Endothelial cell of umbilical vein (primary cell): ENCODE data around the gene CHN1. TPM values are rescaled to one million over a fixed set of nuclear protein-coding genes. Genes with fewer than 3 reads are reported as not detected.

Source experiments
- BruUV-seq: library from RNA; stranded (reverse); fragments of 400-500 nt; replicated peaks from 2 replicates; lab custom pipeline; 2021; lab: Mats Ljungman, UMichigan
- CTCF ChIA-PET: fragments of 300-600, 350-600 bp; sonication (Branson Sonifier 250); formaldehyde crosslinking; loops from one replicate; lab custom pipeline; 2021; ENCODE audit warnings: antibody characterized with exemption, inconsistent platforms; lab: Charles Lee
- POLR2A ChIA-PET: fragments of 300-600, 350-600 bp; sonication (Branson Sonifier 250); formaldehyde crosslinking; loops from one replicate; lab custom pipeline; 2021; ENCODE audit warnings: antibody characterized with exemption, inconsistent platforms; lab: Charles Lee
- DNase-seq: peaks from one replicate; pipeline ENCODE4 v3.0.0-alpha.2; 2011; ENCODE audit warnings: low read depth, low spot score
- FAIRE-seq: peaks from 2 replicates; lab custom pipeline; 2011; peaks lifted over from hg19 to GRCh38; lab: Jason Lieb, UNC
- H2AFZ ChIP-seq: 2 replicates; pipeline ENCODE4 v1.6.0; 2012; ENCODE audit warnings: low read depth, low read length, control low read depth, inconsistent platforms
- H3K27ac ChIP-seq: 2 replicates; pipeline ENCODE4 v1.5.1; 2011; ENCODE audit warnings: low read depth, mild to moderate bottlenecking, control low read depth, low read length, moderate library complexity; ENCODE audit not compliant: insufficient read depth
- H3K27me3 ChIP-seq, 2 experiments: 2 replicates each; pipeline versions ENCODE4 v1.6.0 to v1.6.1; 2011; ENCODE audit warnings: low read length in 2 of 2, mixed read lengths in 1 of 2; ENCODE audit not compliant: control insufficient read depth in 2 of 2, insufficient read depth in 2 of 2
- H3K36me3 ChIP-seq, 2 experiments: 2 replicates in 1 of 2; 3 replicates in 1 of 2; pipeline ENCODE4 v1.5.1; 2011; ENCODE audit warnings: low read length in 2 of 2, mild to moderate bottlenecking in 1 of 2, moderate library complexity in 1 of 2; ENCODE audit not compliant: control insufficient read depth in 2 of 2, insufficient read depth in 2 of 2; ENCODE audit errors: extremely low read depth in 1 of 2
- H3K4me1 ChIP-seq: 3 replicates; pipeline ENCODE4 v1.5.1; 2011; ENCODE audit warnings: mild to moderate bottlenecking, low read length; ENCODE audit not compliant: control insufficient read depth, insufficient read depth; ENCODE audit errors: extremely low read depth
- H3K4me2 ChIP-seq: 2 replicates; pipeline ENCODE4 v1.6.1; 2011; ENCODE audit warnings: low read length, control low read depth, mixed read lengths; ENCODE audit not compliant: insufficient read depth
- H3K4me3 ChIP-seq, 3 experiments: fragments of 200-600 bp in 1 of 3; sonication (generic), shearing (Covaris generic) in 1 of 3; replicated peaks in 1 of 3; 2 replicates each; pipeline ENCODE4 v1.5.1; 2011 to 2016; ENCODE audit warnings: control low read depth in 3 of 3, low read length in 3 of 3, mild to moderate bottlenecking in 2 of 3, inconsistent platforms in 1 of 3, low read depth in 1 of 3, moderate library complexity in 1 of 3; ENCODE audit not compliant: insufficient read depth in 1 of 3
- H3K79me2 ChIP-seq: 2 replicates; pipeline ENCODE4 v1.6.0; 2012; ENCODE audit warnings: low read length, inconsistent platforms; ENCODE audit not compliant: control insufficient read depth, insufficient read depth
- H3K9ac ChIP-seq: replicated peaks from 2 replicates; pipeline ENCODE3; 2011; ENCODE audit warnings: low read length, control low read depth; ENCODE audit not compliant: insufficient read depth; ENCODE audit errors: extremely low read depth
- H3K9me1 ChIP-seq: replicated peaks from 3 replicates; pipeline ENCODE4 v1.6.0; 2011; ENCODE audit warnings: mild to moderate bottlenecking, low read length; ENCODE audit not compliant: control insufficient read depth, insufficient read depth; ENCODE audit errors: extremely low read depth
- H3K9me3 ChIP-seq: replicated peaks from 2 replicates; pipeline ENCODE4 v1.5.1; 2012; ENCODE audit warnings: low read length, inconsistent platforms; ENCODE audit not compliant: control insufficient read depth, insufficient read depth
- H4K20me1 ChIP-seq: replicated peaks from 2 replicates; pipeline ENCODE3; 2011; ENCODE audit warnings: mild to moderate bottlenecking, low read length; ENCODE audit not compliant: control insufficient read depth, insufficient read depth; ENCODE audit errors: extremely low read depth
- FOS ChIP-seq: IDR thresholded peaks from 2 replicates; pipeline ENCODE4 v1.6.1; 2011; ENCODE audit warnings: mild to moderate bottlenecking, low read length, moderate library complexity, borderline replicate concordance; ENCODE audit not compliant: insufficient read depth
- JUN ChIP-seq: IDR thresholded peaks from 2 replicates; pipeline ENCODE4 v1.6.1; 2011; ENCODE audit warnings: borderline replicate concordance, low read depth; ENCODE audit not compliant: insufficient read length, insufficient read depth
- MYC ChIP-seq: IDR thresholded peaks from one replicate; pipeline ENCODE4 v1.6.1; 2011; ENCODE audit warnings: mild to moderate bottlenecking, low read depth, low read length
- POLR2A ChIP-seq: IDR thresholded peaks from 2 replicates; pipeline ENCODE4 v1.6.1; 2012; ENCODE audit warnings: low read depth, mild to moderate bottlenecking, control low read depth, low read length
- POLR2AphosphoS5 ChIP-seq: IDR thresholded peaks from 2 replicates; pipeline ENCODE4 v1.6.1; 2012; ENCODE audit warnings: low read depth, mild to moderate bottlenecking, control low read depth, low read length, moderate library complexity; ENCODE audit not compliant: insufficient read depth
- dilution Hi-C: fragments of 300-500 bp; cut with MboI; formaldehyde crosslinking; loops from one replicate; pipeline ENCODE4 v1.15.0; 2019; ENCODE audit warnings: low sequenced_read_pairs; ENCODE audit not compliant: extremely low pct_ligation_motif_present
- intact Hi-C: fragments of 100-400 bp; cut with micrococcal nuclease; formaldehyde crosslinking; loops from one replicate; pipeline ENCODE4 v1.10.0; 2022
- polyA plus RNA-seq, 4 experiments: library from polyadenylated mRNA; depleted of rRNA in 3 of 4; stranded (reverse) in 3 of 4; unstranded in 1 of 4; fragments of >200 nt; gene quantifications; 2 replicates each; pipeline versions ENCODE4 v1.2.1 to v1.2.3, GENCODE V29; 2011 to 2012; ENCODE audit warnings: missing spikeins in 1 of 4
- total RNA-seq: library from RNA; stranded (reverse); gene quantifications from 2 replicates; pipeline ENCODE4 v1.2.3, GENCODE V29; 2021
- TF ChIP-seq, protein P1 (sequence below): IDR thresholded peaks from 2 replicates; pipeline ENCODE4 v1.6.1; 2011; ENCODE audit not compliant: insufficient read depth, insufficient read length
- TF ChIP-seq, protein P2 (sequence below), 2 donors: IDR thresholded peaks; 1 replicate in 1 of 2; 2 replicates in 1 of 2; pipeline ENCODE4 v1.5.1; 2011; ENCODE audit warnings: low read length in 2 of 2, mild to moderate bottlenecking in 2 of 2, moderate library complexity in 2 of 2, control low read depth in 1 of 2, inconsistent platforms in 1 of 2, low read depth in 1 of 2; ENCODE audit not compliant: insufficient read depth in 1 of 2; ENCODE audit errors: extremely low read depth in 1 of 2

CHN1 gene
- total and polyA plus RNA-seq, 2 donors (not counting 3 experiments of a cell fraction or from before 2014, with no cell fraction given): 23.3 to 24.9 TPM

DNA sequence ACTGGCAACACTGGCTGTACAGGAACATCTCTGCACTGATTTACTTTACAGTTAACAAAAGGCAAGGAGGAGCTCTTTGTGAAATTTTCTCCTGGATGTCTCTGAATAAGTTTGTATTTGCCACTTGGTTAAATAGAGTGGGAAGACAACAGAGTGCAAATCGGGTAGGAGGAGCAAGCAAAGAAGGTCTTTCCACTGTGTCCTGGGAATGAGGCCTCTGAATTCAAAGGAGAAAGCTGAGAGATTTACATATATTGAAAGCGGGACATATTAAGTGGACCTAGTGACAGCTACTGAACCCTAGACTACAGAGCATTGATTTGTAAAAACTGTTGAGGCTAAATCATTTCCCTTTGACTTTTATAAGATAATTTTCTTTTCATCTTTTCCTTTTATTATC lies 123.5 kb downstream of the CHN1 start:
- Histone ChIP-seq H3K9me1 (no peaks in the 10 kb centered on the region), H3K9me3 (no peaks in the 10 kb centered on the region), H3K27ac (no peak overlapping the region), H3K4me2 (no peak overlapping the region), H3K4me3 (no peak overlapping the region), H2AFZ (no peak overlapping the region), H3K4me1 (peaks cover 7% of the 10 kb centered on the region), H3K9ac (no peak overlapping the region), H3K79me2 (no peaks in the 10 kb centered on the region), H3K27me3 (no peaks in the 10 kb centered on the region), H3K36me3 (no peaks in the 10 kb centered on the region), H4K20me1 (no peaks in the 10 kb centered on the region)
- TF ChIP-seq MYC (no peak), JUN (no peak)
- TF ChIP-seq, protein P1, sequence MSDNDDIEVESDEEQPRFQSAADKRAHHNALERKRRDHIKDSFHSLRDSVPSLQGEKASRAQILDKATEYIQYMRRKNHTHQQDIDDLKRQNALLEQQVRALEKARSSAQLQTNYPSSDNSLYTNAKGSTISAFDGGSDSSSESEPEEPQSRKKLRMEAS: no peak
- FAIRE-seq (no peak), DNase-seq (no peak)
- dilution Hi-C loops: no loop called here
- CTCF ChIA-PET: interaction anchor here (0.8 to 5.6 kb wide), 7 partner anchors 11 to 133 kb away, joined by 3 to 19 read pairs (median 4); no protein-coding TSS in a partner anchor
- no TSS peak for BruUV-seq
- POLR2A ChIA-PET: no interaction called here
- intact Hi-C loops: no loop called here

DNA sequence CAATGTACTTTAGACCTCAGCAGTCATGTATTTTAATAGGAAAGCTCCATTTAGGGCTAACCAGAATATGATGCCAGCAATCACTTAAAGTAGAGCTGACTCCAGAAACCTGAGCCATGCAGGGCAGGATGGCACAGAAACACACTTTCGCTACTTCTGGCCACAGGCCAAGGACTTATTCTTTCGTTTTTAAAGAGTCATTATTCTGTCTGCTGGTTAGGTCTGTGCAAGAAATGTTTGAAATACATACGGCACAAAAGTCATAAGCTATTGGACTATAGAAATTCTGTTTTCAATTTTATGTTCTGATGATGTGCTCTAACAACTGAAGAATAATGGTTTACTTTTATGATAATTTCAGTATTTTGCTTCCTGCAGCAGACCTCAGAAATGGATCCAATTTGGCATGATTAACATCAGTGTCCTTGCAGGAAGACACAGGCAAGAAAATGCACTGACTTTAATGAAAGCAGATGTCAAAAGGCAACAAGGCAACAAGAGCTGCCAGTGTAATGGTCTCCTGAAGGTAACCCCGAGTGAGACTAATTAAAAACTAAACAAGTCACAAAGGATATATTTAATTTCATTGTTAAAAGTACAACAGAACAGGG lies 126.5 kb downstream of the CHN1 start:
- DNase-seq: peak; percentile 82
- Histone ChIP-seq H3K4me1 (peaks cover 7% of the 10 kb centered on the region), H3K4me3 (peak overlapping the region; percentile 15 to 91 (median 68)), H3K9ac (peak overlapping the region; percentile 45), H3K27ac (no peak overlapping the region), H3K4me2 (peak overlapping the region; percentile 100), H2AFZ (peak overlapping the region; percentile 56), H3K79me2 (no peaks in the 10 kb centered on the region), H3K9me1 (no peaks in the 10 kb centered on the region), H3K27me3 (no peaks in the 10 kb centered on the region), H3K36me3 (no peaks in the 10 kb centered on the region), H4K20me1 (no peaks in the 10 kb centered on the region), H3K9me3 (no peaks in the 10 kb centered on the region)
- BruUV-seq: no TSS peak
- dilution Hi-C loops (no loop called here), intact Hi-C loops (loop anchor here (5.0 kb wide), 1 partner anchor 51 kb away; no protein-coding TSS in a partner anchor)
- TF ChIP-seq, protein P2, sequence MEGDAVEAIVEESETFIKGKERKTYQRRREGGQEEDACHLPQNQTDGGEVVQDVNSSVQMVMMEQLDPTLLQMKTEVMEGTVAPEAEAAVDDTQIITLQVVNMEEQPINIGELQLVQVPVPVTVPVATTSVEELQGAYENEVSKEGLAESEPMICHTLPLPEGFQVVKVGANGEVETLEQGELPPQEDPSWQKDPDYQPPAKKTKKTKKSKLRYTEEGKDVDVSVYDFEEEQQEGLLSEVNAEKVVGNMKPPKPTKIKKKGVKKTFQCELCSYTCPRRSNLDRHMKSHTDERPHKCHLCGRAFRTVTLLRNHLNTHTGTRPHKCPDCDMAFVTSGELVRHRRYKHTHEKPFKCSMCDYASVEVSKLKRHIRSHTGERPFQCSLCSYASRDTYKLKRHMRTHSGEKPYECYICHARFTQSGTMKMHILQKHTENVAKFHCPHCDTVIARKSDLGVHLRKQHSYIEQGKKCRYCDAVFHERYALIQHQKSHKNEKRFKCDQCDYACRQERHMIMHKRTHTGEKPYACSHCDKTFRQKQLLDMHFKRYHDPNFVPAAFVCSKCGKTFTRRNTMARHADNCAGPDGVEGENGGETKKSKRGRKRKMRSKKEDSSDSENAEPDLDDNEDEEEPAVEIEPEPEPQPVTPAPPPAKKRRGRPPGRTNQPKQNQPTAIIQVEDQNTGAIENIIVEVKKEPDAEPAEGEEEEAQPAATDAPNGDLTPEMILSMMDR (IDR thresholded peaks at IDR 0.05; ENCODE audit: extremely low read depth in 1 of 2, insufficient read depth in 1 of 2, low read depth in 1 of 2, low read length in 2 of 2): no peak
- TF ChIP-seq POLR2A: no peak
- no peak for TF ChIP-seq POLR2AphosphoS5
- TF ChIP-seq FOS: no peak
- TF ChIP-seq, protein P1: no peak
- no peak for TF ChIP-seq JUN
- POLR2A ChIA-PET: no interaction called here
- FAIRE-seq: peak; percentile 87
- CTCF ChIA-PET: interaction anchor here (0.7 to 5.6 kb wide), 6 partner anchors 51 to 130 kb away, joined by 3 to 19 read pairs (median 4); no protein-coding TSS in a partner anchor
